ENCODE measurements around the gene CELF5.
A peak's percentile ranks its signal among the peaks of the same experiment; 100 is the strongest.
"Not testable (repeated sequence)": the region's sequence is repeated elsewhere in the genome, so short reads cannot be mapped to it uniquely, and the experiment has no call there.

Gene CELF5

DNA sequence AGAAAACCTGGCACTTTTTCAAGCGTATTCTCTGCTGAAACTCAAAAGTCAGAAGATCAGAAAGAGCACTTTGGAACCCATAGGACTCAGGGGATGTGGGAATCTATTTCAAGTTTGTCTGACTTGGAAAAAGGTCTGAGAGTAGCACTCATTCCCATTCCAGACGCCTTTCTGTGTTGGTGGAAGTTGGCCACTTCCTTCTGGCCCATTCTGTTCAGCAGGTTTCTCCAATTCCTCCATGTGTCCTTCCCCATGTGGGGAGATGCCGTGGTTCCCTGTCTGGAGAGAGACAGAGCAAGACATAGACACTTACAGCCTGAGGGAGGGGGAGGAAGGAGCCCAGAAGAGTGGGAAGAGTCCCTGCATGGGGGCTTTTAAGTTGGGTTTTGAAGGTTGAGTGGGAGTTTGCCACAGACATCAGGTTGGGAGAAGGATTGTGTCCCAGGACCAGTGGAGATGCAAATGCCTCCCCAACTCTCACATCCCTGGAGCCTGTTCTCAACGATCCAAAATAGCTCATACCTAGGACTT, 48.0 kb downstream of the CELF5 start:
- DNase-seq (ENCODE audit: low read depth in 3 of 3, low spot score in 1 of 3) = no peak

- no peak for DNase-seq (ENCODE audit: low read depth in 3 of 3, low spot score in 1 of 3)
These were observed 48.5 kb downstream of the CELF5 start for GRCh38 chr19:3272952-3273351.

DNA sequence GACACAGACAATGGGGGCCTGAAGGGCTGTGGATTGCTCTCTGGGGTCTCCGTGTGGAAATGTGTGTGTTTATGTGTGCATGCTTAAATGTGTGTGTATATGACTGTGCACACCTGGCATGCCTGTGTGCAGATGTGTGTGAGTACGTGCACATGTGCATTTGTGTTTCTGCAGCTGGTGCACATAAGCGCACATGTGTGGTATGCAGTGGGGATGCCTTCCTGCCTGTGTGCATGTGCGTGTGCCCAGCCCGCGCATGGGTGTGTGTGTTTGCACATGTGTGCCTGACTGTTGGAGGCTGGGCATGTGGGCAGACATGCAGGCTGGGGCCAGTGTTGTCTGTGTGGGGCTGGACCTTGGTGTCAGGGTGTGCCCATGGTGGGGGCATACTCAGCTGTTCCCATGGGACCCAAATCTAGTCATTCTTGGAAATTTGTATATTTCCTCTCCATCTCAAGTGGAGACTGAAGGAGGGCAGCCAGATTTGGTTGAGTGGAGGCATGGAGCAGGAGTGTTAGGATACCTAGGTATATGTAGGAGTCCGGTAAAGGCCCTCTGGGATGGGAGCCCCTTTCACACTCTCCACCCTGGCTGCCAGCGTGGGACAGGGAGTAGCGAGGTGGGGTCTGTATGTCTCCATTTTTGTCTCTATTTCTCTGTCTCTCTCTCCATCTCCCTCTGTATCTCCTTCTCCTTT, 49.9 kb downstream of the CELF5 start:
- DNase-seq (ENCODE audit: low read depth in 3 of 3, low spot score in 1 of 3) = no peak

- DNase-seq (ENCODE audit: low read depth in 3 of 3, low spot score in 1 of 3) = no peak
These were observed 50.6 kb downstream of the CELF5 start for GRCh38 chr19:3274942-3275582.

- peak; percentile 82 to 90 (median 86) for DNase-seq (ENCODE audit: low read depth in 3 of 3, low spot score in 1 of 3)
These were observed 51.3 kb downstream of the CELF5 start for GRCh38 chr19:3275583-3276340.

GRCh38 chr19:3276341-3276799, 51.9 kb downstream of the CELF5 start:
- peak in 2 of 3 donors; percentile 8 to 28 for DNase-seq (ENCODE audit: low read depth in 3 of 3, low spot score in 1 of 3)

GRCh38 chr19:3277649-3278048, 53.2 kb downstream of the CELF5 start:
- no peak for DNase-seq (ENCODE audit: low read depth in 3 of 3, low spot score in 1 of 3)

- no peak for DNase-seq (ENCODE audit: low read depth in 3 of 3, low spot score in 1 of 3)
These were observed 53.8 kb downstream of the CELF5 start for GRCh38 chr19:3278294-3278693.

DNA sequence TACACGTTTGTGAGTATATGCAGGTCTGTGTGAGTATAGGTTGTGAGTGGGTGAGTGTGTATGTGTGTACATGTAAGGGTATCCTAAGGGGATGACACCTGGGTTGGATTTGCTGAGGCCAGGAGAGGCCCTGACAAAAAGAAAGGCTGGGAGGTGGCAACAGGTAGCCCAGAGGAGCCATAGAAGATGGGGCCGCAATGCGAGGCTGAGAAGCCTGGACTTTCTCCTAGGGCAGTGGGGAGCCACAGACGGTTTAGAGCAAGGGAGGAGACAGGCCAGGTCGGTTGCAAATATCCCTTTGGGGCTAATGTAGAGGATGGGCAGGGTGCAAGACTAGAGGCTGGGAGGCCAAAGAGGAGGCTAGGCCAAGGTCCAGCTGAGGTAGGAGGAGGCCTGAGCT, 54.3 kb downstream of the CELF5 start:
- no peak for DNase-seq (ENCODE audit: low read depth in 3 of 3, low spot score in 1 of 3)

- DNase-seq (ENCODE audit: low read depth in 3 of 3, low spot score in 1 of 3) = no peak
These were observed 54.8 kb downstream of the CELF5 start for GRCh38 chr19:3279306-3279705.

GRCh38 chr19:3281026-3281425, 56.6 kb downstream of the CELF5 start:
- no peak for DNase-seq (ENCODE audit: low read depth in 3 of 3, low spot score in 1 of 3)

GRCh38 chr19:3282155-3282554, 57.7 kb downstream of the CELF5 start:
- no peak for DNase-seq (ENCODE audit: low read depth in 3 of 3, low spot score in 1 of 3)

GRCh38 chr19:3282564-3282963, 58.1 kb downstream of the CELF5 start:
- no peak for DNase-seq (ENCODE audit: low read depth in 3 of 3, low spot score in 1 of 3)

DNA sequence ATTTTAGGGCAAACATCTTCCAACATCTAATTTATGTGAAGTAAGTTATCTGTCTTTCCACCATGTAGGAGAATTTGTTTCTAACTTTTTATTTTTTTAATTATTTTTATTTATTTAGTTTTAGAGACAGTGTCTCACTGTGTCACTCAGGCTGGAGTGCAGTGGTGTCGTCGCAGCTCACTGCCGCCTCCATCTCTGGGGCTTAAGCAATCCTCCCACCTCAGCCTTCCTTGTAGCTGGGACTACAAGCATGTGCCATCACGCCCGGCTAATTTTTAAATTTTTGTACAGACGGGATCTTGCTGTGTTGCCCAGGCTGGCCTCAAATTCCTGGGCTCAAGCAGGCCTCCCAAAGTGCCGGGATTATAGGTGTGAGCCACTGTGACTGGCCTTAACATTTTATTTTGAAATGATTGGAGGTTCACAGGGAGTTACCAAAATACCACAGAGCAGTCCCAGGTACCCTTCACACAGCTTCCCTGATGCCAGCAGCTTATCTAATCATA, 58.8 kb downstream of the CELF5 start:
- DNase-seq (ENCODE audit: low read depth in 3 of 3, low spot score in 1 of 3) = no peak

GRCh38 chr19:3283886-3284657, 59.6 kb downstream of the CELF5 start:
- DNase-seq (ENCODE audit: low read depth in 3 of 3, low spot score in 1 of 3) = no peak

DNA sequence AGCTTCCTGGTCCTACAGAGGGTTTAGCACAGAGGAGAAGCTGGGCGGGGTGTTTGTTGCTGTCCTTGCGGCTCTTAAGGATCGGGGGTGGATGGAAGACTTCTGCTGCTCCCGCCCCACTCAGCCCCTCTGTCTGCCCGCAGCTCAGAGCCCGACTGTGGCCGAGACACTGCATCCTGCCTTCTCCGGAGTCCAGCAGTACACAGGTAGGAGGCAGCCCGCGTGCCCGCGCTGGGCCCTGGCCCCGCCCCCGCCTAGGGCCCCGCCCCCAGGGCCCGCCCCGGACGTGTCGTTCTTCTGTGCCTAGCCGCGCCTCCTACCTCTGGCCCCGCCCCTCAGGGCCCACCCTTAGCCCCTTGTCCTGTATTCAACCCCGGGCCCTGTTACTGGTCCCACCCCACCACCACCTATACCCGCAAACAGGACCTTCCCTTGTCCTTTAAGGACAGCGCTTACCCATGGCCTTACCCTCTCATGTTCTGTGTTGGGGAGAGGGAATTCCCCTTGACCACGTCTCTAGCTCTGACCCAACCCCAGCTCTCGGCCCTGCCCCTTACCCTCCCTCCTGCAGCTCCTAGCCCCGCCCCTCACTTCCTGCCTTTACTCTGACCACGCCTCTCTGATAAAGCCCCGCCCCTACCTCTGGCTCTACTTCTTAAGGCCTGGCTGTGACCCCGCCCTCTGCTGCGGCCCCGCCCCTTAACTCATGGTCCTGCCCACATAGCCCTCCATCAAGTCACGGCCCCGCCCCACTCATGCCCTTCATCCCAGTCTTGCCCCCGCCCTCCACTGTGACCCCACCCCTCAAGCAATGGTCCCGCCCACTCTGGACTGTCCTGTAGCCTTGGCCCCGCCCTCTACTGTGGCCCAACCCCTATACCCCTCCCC, 60.5 kb downstream of the CELF5 start:
- DNase-seq (ENCODE audit: low read depth in 3 of 3, low spot score in 1 of 3) = peak in 1 of 3 donors; percentile 47

DNA sequence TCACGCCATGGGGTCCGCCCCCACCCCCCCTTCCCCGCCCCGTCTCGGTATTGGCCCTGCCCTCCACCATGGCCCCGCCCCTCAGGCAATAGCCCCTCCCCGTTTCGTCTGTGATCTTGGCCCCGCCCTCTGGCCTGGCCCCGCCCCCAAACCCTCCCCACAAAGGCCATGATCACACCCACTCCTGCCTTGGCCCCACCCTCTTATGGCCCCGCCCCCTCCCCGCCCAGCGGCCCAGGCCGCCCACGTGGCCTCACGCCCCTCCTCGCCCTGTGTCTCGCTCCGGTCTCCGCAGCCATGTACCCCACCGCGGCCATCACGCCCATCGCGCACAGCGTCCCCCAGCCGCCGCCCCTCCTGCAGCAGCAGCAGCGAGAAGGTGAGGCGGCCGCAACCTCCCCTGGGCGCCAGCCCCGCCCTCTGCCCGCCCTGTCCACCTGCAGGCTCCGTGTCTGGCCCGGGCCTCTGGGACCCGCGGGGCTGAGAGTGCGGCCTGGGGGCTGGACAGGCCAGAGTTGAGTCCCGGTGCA, 61.3 kb downstream of the CELF5 start:
- peak in 1 of 3 donors; percentile 26 for DNase-seq (ENCODE audit: low read depth in 3 of 3, low spot score in 1 of 3)

DNA sequence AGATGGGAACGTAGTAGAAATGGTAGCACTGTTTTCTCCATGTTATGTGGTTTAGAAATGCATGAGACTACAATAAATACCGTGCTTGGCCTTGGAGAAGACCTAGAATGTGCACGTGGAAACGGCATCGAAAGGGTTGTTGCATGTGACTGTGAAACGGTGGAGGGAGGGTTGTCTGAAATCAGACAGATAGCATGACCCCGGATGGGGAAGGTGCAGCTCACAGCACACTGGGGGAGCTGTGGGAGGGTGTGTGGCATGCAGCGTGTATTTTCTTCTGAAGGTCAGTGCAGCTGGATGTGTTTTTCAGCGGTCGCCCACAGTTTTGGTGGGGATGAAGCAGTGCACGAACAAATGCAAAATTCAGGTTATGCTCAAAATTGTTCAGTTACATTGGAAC, 63.4 kb downstream of the CELF5 start:
- DNase-seq (ENCODE audit: low read depth in 3 of 3, low spot score in 1 of 3) = no peak

DNA sequence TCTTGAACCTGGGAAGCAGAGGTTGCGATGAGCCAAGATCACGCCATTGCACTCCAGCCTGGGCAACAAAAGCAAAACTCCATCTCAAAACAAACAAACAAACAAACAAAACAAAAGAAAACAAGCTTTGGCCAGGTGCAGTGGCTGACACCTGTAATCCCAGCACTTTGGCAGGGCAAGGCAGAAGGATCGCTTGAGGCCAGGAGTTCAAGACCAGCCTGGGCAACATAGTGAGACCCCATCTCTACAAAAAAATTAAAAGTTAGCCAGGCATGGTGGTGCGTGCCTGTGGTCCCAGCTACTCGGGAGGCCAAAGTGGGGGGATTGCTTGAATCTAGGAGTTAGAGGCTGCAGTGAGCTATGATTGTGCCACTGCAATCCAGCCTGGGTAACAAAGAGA, 64.0 kb downstream of the CELF5 start:
- not testable (repeated sequence) for DNase-seq (ENCODE audit: low read depth in 3 of 3, low spot score in 1 of 3)
